HepG2 (cell line): ENCODE data around the gene CDH8.

Source experiments
- RAD21 ChIP-seq: fragments of 450-650 bp; formaldehyde crosslinking; IDR thresholded peaks from 2 replicates; pipeline ENCODE4 v1.5.0; 2020; ENCODE audit warnings: mild to moderate bottlenecking
- TF ChIP-seq, protein P1 (sequence below): sonication (generic); formaldehyde crosslinking; IDR thresholded peaks from 2 replicates; pipeline ENCODE4 v1.5.0; 2020; ENCODE audit warnings: mild to moderate bottlenecking, missing genetic modification reagents, moderate library complexity

DNA sequence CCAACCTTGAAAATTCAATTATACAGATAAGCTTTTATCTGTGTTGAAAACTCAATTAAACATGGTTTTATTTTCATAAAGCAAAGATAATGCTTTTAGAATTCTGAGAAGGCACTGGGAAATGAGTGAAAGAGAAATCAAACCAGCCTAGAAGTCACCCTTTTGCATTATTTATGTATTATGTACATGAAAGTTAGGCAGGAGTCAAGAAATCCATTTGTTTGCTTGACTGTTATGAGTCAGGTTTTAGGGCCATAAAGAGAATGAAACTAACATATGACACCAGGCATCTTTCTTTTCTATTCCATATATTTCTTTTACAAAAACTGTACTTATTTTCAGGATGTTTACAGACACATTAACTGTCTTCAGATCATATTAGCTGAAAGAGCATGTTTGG, 23.3 kb upstream of the CDH8 start:
- no peak for TF ChIP-seq RAD21
- TF ChIP-seq, protein P1, sequence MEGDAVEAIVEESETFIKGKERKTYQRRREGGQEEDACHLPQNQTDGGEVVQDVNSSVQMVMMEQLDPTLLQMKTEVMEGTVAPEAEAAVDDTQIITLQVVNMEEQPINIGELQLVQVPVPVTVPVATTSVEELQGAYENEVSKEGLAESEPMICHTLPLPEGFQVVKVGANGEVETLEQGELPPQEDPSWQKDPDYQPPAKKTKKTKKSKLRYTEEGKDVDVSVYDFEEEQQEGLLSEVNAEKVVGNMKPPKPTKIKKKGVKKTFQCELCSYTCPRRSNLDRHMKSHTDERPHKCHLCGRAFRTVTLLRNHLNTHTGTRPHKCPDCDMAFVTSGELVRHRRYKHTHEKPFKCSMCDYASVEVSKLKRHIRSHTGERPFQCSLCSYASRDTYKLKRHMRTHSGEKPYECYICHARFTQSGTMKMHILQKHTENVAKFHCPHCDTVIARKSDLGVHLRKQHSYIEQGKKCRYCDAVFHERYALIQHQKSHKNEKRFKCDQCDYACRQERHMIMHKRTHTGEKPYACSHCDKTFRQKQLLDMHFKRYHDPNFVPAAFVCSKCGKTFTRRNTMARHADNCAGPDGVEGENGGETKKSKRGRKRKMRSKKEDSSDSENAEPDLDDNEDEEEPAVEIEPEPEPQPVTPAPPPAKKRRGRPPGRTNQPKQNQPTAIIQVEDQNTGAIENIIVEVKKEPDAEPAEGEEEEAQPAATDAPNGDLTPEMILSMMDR (CRISPR knock-in tag) = no peak
